OCI-LY1 (cell line): ENCODE results near the gene GPR39.

ENCODE experiments used
- CTCF ChIP-seq: fragments of 200-600 bp; sonication (generic), shearing (Covaris generic); IDR thresholded peaks from 2 replicates; pipeline ENCODE4 v1.5.1; 2017; ENCODE audit warnings: mild to moderate bottlenecking, antibody characterized with exemption, low read length, moderate library complexity, mixed read lengths
- EZH2 ChIP-seq: fragments of 200-600 bp; sonication (generic), shearing (Covaris generic); IDR thresholded peaks from 2 replicates; pipeline ENCODE4 v1.8.0; 2017; ENCODE audit warnings: borderline replicate concordance, mixed run types, mild to moderate bottlenecking, antibody characterized with exemption, low read length, moderate library complexity, mixed read lengths

GRCh38 chr2:132484144-132484543, 67.5 kb downstream of the GPR39 start:
- TF ChIP-seq CTCF, result no peak
- no peak for TF ChIP-seq EZH2
